PC-3 (cell line): ENCODE results near the gene DMTF1. TPM values are rescaled to one million over a fixed set of nuclear protein-coding genes. Genes with fewer than 3 reads are reported as not detected.
"Not testable (repeated sequence)": the region's sequence is repeated elsewhere in the genome, so short reads cannot be mapped to it uniquely, and the experiment has no call there.

Experiments used
- ATAC-seq: fragments of 200-7000 bp; cut with Tn5 transposase; 2 replicates; pipeline ENCODE4 v1.9.1; 2020; ENCODE audit warnings: mild to moderate bottlenecking, moderate library complexity
- BruUV-seq: library from RNA; stranded (reverse); fragments of 400-500 nt; replicated peaks from 2 replicates; lab custom pipeline; 2021; lab: Mats Ljungman, UMichigan
- CTCF ChIA-PET: fragments of 300-600 bp; sonication (Branson Sonifier 250); formaldehyde crosslinking; loops from one replicate; lab custom pipeline; 2022; ENCODE audit warnings: antibody characterized with exemption; lab: Charles Lee
- POLR2A ChIA-PET: fragments of 300-600 bp; sonication (Branson Sonifier 250); formaldehyde crosslinking; loops from one replicate; lab custom pipeline; 2022; ENCODE audit warnings: antibody characterized with exemption; ENCODE audit not compliant: unreplicated experiment; lab: Charles Lee
- DNase-seq: peaks from one replicate; pipeline ENCODE4 v3.0.0-alpha.2; 2015
- H2AFZ ChIP-seq: fragments of 300-600 bp; sonication (generic); 2 replicates; pipeline ENCODE4 v1.6.0; 2016; ENCODE audit warnings: antibody characterized with exemption, low read length
- H3F3A ChIP-seq: fragments of 300-600 bp; sonication (generic); one replicate; pipeline ENCODE4 v1.6.0; 2017; ENCODE audit warnings: antibody characterized with exemption, low read length, control low read depth, mild to moderate bottlenecking; ENCODE audit not compliant: unreplicated experiment
- H3K27ac ChIP-seq: fragments of 300-600 bp; sonication (generic); 2 replicates; pipeline ENCODE4 v1.5.1; 2016; ENCODE audit warnings: mild to moderate bottlenecking, low read length
- H3K27me3 ChIP-seq: fragments of 300-600 bp; sonication (generic); 2 replicates; pipeline ENCODE4 v1.6.1; 2016; ENCODE audit warnings: low read length, mixed read lengths
- H3K36me3 ChIP-seq: fragments of 300-600 bp; sonication (generic); 2 replicates; pipeline ENCODE4 v1.6.1; 2016; ENCODE audit warnings: low read depth, mixed run types, low read length, mixed read lengths
- H3K4me1 ChIP-seq: fragments of 300-600 bp; sonication (generic); 2 replicates; pipeline ENCODE4 v1.5.1; 2016; ENCODE audit warnings: low read length; ENCODE audit not compliant: insufficient read depth
- H3K4me2 ChIP-seq: fragments of 300-600 bp; sonication (generic); 2 replicates; pipeline ENCODE4 v1.6.0; 2016; ENCODE audit warnings: low read length
- H3K4me3 ChIP-seq: fragments of 300-600 bp; sonication (generic); 2 replicates; pipeline ENCODE4 v1.5.1; 2016; ENCODE audit warnings: mild to moderate bottlenecking, low read length, mixed read lengths
- H3K79me2 ChIP-seq: fragments of 300-600 bp; sonication (generic); 2 replicates; pipeline ENCODE4 v1.6.1; 2017; ENCODE audit warnings: low read length, mixed read lengths
- H3K9ac ChIP-seq: fragments of 300-600 bp; sonication (generic); 2 replicates; pipeline ENCODE4 v1.6.0; 2016; ENCODE audit warnings: mild to moderate bottlenecking, low read length
- H3K9me2 ChIP-seq: fragments of 300-600 bp; sonication (generic); replicated peaks from 2 replicates; pipeline ENCODE4 v1.6.1; 2016; ENCODE audit warnings: mixed run types, low read length, mixed read lengths
- H3K9me3 ChIP-seq: fragments of 300-600 bp; sonication (generic); 2 replicates; pipeline ENCODE4 v1.6.1; 2016; ENCODE audit warnings: low read length, mixed read lengths
- H4K20me1 ChIP-seq: fragments of 300-600 bp; sonication (generic); 2 replicates; pipeline ENCODE4 v1.6.1; 2016; ENCODE audit warnings: low read length, mixed read lengths
- EZH2 ChIP-seq: fragments of 300-600 bp; sonication (generic); IDR thresholded peaks from one replicate; pipeline ENCODE4 v1.6.1; 2017; ENCODE audit warnings: antibody characterized with exemption, mild to moderate bottlenecking, low read length; ENCODE audit not compliant: unreplicated experiment
- EZH2phosphoT487 ChIP-seq: fragments of 300-600 bp; sonication (generic); IDR thresholded peaks from 2 replicates; pipeline ENCODE4 v1.6.1; 2018; ENCODE audit warnings: mild to moderate bottlenecking, antibody characterized with exemption, low read length, borderline replicate concordance
- intact Hi-C: fragments of 100-400 bp; cut with micrococcal nuclease; formaldehyde crosslinking; loops from 2 replicates; pipeline ENCODE4 v1.9.0; 2023
- total RNA-seq: library from RNA; depleted of rRNA; stranded (reverse); fragments of >200 nt; gene quantifications from 2 replicates; pipeline ENCODE4 v1.2.3, GENCODE V29; 2014
- TF ChIP-seq, protein P1 (sequence below): fragments of 300-600 bp; sonication (generic); conservative IDR thresholded peaks from 2 replicates; pipeline ENCODE4 v1.5.1; 2017; ENCODE audit warnings: antibody characterized with exemption, low read depth, mild to moderate bottlenecking, low read length

The DMTF1 gene
- total RNA-seq, 1 experiment from 2014 or later = 43.6 TPM

DNA sequence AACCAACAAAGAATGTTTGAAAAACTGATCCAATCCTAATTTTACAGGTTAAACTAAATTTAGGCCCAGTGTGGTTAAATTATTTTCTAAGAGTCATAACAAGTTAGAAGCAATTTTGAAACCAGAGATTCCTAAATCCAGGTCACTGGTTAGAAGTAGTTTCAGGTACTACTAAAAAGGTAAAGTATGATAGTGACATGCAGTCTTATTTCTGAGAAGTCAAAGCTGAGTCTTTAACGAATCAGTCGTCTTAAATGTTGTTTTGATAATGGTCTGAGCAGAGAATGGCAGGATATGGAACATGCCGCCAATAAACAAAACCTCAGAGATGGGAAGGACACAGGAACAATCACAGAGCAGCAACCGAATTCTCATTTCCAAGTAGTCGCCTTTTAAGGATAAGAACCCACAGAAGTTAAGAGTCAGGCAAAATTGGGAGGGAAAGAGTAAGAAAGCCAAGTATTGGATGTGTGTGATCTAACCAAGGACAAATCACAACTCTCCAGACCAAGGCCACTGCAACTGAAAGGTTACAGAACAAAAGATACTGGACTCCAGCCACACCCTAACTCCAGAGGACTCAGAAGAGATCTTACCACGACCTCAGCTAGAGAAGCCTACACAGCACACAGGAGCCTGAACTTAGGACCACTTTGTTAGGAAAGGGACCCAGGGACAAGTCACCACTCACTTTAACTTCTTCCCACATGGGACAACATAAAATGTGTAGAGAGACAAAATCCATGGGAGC is 47.6 kb downstream of the DMTF1 start:
- Histone ChIP-seq H3K79me2 (peaks cover 21% of the 10 kb centered on the region), H3K27ac (no peak overlapping the region), H3F3A (no peaks in the 10 kb centered on the region), H4K20me1 (no peaks in the 10 kb centered on the region), H3K9ac (no peak overlapping the region), H3K4me3 (no peak overlapping the region), H3K9me3 (peaks cover 6% of the 10 kb centered on the region; the same call in 1 of the 2 replicates), H3K9me2 (no peaks in the 10 kb centered on the region), H3K36me3 (peaks cover 64% of the 10 kb centered on the region), H2AFZ (no peak overlapping the region), H3K27me3 (no peaks in the 10 kb centered on the region), H3K4me2 (no peak overlapping the region), H3K4me1 (no peaks in the 10 kb centered on the region)
- CTCF ChIA-PET = no interaction called here
- ATAC-seq (no peak), DNase-seq (no peak)
- BruUV-seq = no TSS peak
- TF ChIP-seq EZH2 (no peak), EZH2phosphoT487 (no peak)
- TF ChIP-seq, protein P1, sequence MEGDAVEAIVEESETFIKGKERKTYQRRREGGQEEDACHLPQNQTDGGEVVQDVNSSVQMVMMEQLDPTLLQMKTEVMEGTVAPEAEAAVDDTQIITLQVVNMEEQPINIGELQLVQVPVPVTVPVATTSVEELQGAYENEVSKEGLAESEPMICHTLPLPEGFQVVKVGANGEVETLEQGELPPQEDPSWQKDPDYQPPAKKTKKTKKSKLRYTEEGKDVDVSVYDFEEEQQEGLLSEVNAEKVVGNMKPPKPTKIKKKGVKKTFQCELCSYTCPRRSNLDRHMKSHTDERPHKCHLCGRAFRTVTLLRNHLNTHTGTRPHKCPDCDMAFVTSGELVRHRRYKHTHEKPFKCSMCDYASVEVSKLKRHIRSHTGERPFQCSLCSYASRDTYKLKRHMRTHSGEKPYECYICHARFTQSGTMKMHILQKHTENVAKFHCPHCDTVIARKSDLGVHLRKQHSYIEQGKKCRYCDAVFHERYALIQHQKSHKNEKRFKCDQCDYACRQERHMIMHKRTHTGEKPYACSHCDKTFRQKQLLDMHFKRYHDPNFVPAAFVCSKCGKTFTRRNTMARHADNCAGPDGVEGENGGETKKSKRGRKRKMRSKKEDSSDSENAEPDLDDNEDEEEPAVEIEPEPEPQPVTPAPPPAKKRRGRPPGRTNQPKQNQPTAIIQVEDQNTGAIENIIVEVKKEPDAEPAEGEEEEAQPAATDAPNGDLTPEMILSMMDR = no peak
- POLR2A ChIA-PET = no interaction called here
- intact Hi-C loops = no loop called here

DNA sequence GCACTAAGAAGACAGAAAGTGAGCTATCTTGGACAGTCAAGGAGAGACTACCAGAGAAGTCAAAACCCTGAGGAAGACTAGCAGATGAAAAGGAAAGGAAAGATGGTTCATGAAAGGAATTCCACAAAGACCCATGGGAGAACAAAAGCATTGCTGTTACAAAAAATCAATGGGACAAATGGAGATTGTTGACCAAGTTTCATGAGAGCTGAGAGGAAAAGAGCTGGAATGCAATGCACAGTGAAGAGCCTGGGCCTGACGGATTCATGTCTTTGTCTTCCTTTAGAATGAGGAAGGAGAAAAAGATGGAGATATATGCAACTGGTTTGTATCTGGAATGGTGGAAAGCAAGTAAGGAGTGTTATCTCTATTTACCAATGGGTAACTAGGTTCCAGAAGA is 50.0 kb downstream of the DMTF1 start:
- intact Hi-C loops = no loop called here
- Histone ChIP-seq H3K9me2 (no peaks in the 10 kb centered on the region), H3K79me2 (peaks cover 21% of the 10 kb centered on the region), H2AFZ (no peak overlapping the region), H3K27me3 (no peaks in the 10 kb centered on the region), H3K4me1 (peaks cover 4% of the 10 kb centered on the region; the same call in 1 of the 2 replicates), H3K4me3 (no peak overlapping the region), H3K36me3 (peaks cover 53% of the 10 kb centered on the region), H3K4me2 (no peak overlapping the region), H3K27ac (no peak overlapping the region), H3K9ac (no peak overlapping the region), H3F3A (peaks cover 3% of the 10 kb centered on the region), H4K20me1 (no peaks in the 10 kb centered on the region), H3K9me3 (peaks cover 10% of the 10 kb centered on the region; the same call in 1 of the 2 replicates)
- no peak for DNase-seq
- ChIA-PET CTCF (no interaction called here), POLR2A (no interaction called here)
- no TSS peak for BruUV-seq
- no peak for ATAC-seq
- TF ChIP-seq EZH2phosphoT487 = no peak
- TF ChIP-seq, protein P1 = no peak
- no peak for TF ChIP-seq EZH2

DNA sequence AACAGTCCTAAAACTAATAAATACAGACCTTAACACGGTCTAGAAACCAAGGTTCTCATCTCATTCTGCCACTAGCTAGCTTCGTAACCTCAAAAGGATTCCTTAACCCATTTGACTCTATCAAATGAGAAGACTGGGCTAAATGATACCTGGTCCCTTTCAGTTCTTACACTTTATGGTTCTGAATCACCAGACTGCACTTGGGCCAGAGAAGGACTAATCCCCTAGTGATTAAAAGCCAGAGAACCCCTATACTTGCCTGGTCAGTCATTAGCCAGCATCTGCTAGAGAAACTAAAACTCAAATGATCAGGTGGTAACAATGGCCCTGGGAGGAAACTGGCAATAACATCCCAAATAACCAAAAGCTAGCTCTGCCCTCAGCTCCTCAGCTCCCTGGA is 50.5 kb downstream of the DMTF1 start:
- DNase-seq = no peak
- no peaks in the 10 kb centered on the region for H3K27me3 ChIP-seq
- intact Hi-C loops = no loop called here
- H3K36me3 ChIP-seq = peaks cover 48% of the 10 kb centered on the region
- no peak overlapping the region for H3K27ac ChIP-seq
- H3K9me3 ChIP-seq = peaks cover 10% of the 10 kb centered on the region; the same call in 1 of the 2 replicates
- H3K4me2 ChIP-seq = no peak overlapping the region
- no TSS peak for BruUV-seq
- no peaks in the 10 kb centered on the region for H4K20me1 ChIP-seq
- no peak overlapping the region for H3K4me3 ChIP-seq
- no peaks in the 10 kb centered on the region for H3K9me2 ChIP-seq
- no peak overlapping the region for H2AFZ ChIP-seq
- peaks cover 3% of the 10 kb centered on the region for H3F3A ChIP-seq
- peaks cover 4% of the 10 kb centered on the region; the same call in 1 of the 2 replicates for H3K4me1 ChIP-seq
- CTCF ChIA-PET = no interaction called here
- POLR2A ChIA-PET = no interaction called here
- no peak overlapping the region for H3K9ac ChIP-seq
- peaks cover 21% of the 10 kb centered on the region for H3K79me2 ChIP-seq
- TF ChIP-seq EZH2 (no peak), EZH2phosphoT487 (no peak)
- TF ChIP-seq, protein P1 = no peak
- no peak for ATAC-seq

DNA sequence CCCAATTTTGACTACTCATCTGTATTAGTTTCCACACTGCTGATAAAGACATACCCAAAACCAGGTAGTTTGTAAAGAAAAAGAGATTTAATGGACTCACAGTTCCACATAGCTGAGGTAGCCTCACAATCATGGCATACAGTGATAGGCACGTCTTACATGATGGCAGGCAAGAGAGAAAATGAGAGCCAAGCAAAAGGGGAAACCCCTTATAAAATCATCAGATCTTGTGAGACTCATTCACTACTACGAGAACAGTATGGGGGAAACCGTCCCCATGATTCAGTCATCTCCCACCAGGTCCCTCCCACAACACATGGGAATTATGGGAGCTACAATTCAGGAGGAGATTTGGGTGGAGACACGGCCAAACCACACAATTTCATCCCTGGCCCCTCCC is 51.7 kb downstream of the DMTF1 start:
- H3K27ac ChIP-seq, DNase-seq, H3K9ac ChIP-seq, H3K4me2 ChIP-seq, H3K4me3 ChIP-seq, H3F3A ChIP-seq, intact Hi-C loops, H3K27me3 ChIP-seq, H3K4me1 ChIP-seq, H2AFZ ChIP-seq, ATAC-seq, BruUV-seq, H4K20me1 ChIP-seq, CTCF ChIA-PET, POLR2A ChIA-PET, H3K9me2 ChIP-seq: not testable (repeated sequence)
- H3K79me2 ChIP-seq = peaks cover 21% of the 10 kb centered on the region
- peaks cover 37% of the 10 kb centered on the region for H3K36me3 ChIP-seq
- peaks cover 10% of the 10 kb centered on the region; the same call in 1 of the 2 replicates for H3K9me3 ChIP-seq
